Gastrocnemius medialis (tissue), 4 donors: ENCODE measurements around the gene GLIS2.
A peak's percentile ranks its signal among the peaks of the same experiment; 100 is the strongest.

Experiments
- POLR2A ChIP-seq, 2 donors: fragments of 450-650 bp; IDR thresholded peaks; one replicate each; pipeline ENCODE4 v1.6.1; 2017; ENCODE audit warnings: antibody characterized with exemption in 2 of 2, mild to moderate bottlenecking in 2 of 2, moderate library complexity in 2 of 2
- TF ChIP-seq, protein P1 (sequence below), 5 experiments: fragments of 450-650 bp in 3 of 5; fragments of 200-600 bp in 2 of 5; sonication (generic) in 2 of 5; IDR thresholded peaks in 4 of 5; conservative IDR thresholded peaks in 1 of 5; 1 replicate in 4 of 5; 2 replicates in 1 of 5; pipeline ENCODE4 v1.5.1; 2016 to 2019; ENCODE audit warnings: antibody characterized with exemption in 5 of 5, mild to moderate bottlenecking in 3 of 5, moderate library complexity in 3 of 5

DNA sequence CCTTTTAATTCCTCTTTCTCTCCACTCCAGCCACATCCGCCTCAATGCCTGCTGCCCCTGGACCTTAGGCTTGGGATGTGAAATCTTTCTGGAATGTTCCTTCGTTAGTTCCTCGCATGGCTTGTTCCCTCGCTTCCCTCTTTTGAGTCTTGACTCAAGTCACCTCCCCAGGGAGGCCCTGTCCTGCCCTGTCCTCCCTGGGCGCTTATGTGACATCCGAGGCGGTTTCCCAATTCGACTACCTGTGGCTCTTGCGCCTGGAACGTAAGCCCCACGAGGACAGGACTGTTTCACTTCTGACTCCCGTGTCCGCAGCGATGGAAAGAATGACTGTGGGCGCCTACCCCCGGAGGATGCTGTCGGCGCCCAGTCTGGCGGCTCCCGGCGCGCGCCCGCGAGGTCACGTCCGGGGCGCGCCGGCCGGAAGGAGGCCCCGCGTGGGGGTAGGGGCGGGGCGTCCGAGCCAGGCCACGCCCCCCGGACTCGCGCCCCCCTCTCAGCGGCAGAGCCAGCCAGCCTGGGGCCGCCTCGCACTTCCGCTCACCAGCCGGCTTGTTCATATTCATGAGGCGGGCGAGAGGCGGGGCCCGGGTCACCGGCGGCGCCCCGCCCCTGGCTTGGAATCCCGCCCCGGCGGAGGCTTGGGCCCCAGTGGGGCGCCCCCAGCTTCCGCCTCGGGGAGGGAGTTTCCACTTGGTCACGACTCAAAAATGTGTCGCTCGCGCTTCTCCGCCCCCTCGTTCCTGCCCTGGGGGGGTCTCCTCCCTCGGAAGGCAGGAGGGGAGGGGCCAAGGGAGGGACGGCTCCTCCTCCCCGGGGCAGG lies 8.4 kb upstream of the GLIS2 start:
- TF ChIP-seq, protein P1, sequence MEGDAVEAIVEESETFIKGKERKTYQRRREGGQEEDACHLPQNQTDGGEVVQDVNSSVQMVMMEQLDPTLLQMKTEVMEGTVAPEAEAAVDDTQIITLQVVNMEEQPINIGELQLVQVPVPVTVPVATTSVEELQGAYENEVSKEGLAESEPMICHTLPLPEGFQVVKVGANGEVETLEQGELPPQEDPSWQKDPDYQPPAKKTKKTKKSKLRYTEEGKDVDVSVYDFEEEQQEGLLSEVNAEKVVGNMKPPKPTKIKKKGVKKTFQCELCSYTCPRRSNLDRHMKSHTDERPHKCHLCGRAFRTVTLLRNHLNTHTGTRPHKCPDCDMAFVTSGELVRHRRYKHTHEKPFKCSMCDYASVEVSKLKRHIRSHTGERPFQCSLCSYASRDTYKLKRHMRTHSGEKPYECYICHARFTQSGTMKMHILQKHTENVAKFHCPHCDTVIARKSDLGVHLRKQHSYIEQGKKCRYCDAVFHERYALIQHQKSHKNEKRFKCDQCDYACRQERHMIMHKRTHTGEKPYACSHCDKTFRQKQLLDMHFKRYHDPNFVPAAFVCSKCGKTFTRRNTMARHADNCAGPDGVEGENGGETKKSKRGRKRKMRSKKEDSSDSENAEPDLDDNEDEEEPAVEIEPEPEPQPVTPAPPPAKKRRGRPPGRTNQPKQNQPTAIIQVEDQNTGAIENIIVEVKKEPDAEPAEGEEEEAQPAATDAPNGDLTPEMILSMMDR (IDR thresholded peaks at IDR 0.05 in 4 of 5, conservative IDR thresholded peaks at IDR 0.05 in 1 of 5) = no peak
- TF ChIP-seq POLR2A (IDR thresholded peaks at IDR 0.05) = peak; percentile 49 to 75
